Measurements from ENCODE around the gene ARL4A.

ARL4A gene

GRCh38 chr7:12721286-12721830 lies 33.9 kb downstream of the ARL4A start:
- DNase-seq (ENCODE audit: low read depth): no peak
- H3K4me3 ChIP-seq (ENCODE audit: low read depth, low read length): no peak overlapping the region
- TF ChIP-seq CTCF (conservative IDR thresholded peaks at IDR 0.05; ENCODE audit: low read depth, low read length): no peak

- TF ChIP-seq CTCF (conservative IDR thresholded peaks at IDR 0.05; ENCODE audit: low read depth, low read length): no peak
- DNase-seq (ENCODE audit: low read depth): no peak
- no peak overlapping the region for H3K4me3 ChIP-seq (ENCODE audit: low read depth, low read length)
Measured at GRCh38 chr7:12722136-12722535, 34.7 kb downstream of the ARL4A start.

- TF ChIP-seq CTCF (conservative IDR thresholded peaks at IDR 0.05; ENCODE audit: low read depth, low read length): no peak
- no peak for DNase-seq (ENCODE audit: low read depth)
- no peak overlapping the region for H3K4me3 ChIP-seq (ENCODE audit: low read depth, low read length)
Measured at GRCh38 chr7:12722636-12723605, 35.5 kb downstream of the ARL4A start.

GRCh38 chr7:12725575-12726316 lies 38.3 kb downstream of the ARL4A start:
- H3K4me3 ChIP-seq (ENCODE audit: low read depth, low read length): no peak overlapping the region
- no peak for TF ChIP-seq CTCF (conservative IDR thresholded peaks at IDR 0.05; ENCODE audit: low read depth, low read length)
- DNase-seq (ENCODE audit: low read depth): no peak

GRCh38 chr7:12726908-12727307 lies 39.5 kb downstream of the ARL4A start:
- no peak overlapping the region for H3K4me3 ChIP-seq (ENCODE audit: low read depth, low read length)
- no peak for DNase-seq (ENCODE audit: low read depth)
- no peak for TF ChIP-seq CTCF (conservative IDR thresholded peaks at IDR 0.05; ENCODE audit: low read depth, low read length)

GRCh38 chr7:12727455-12728191 lies 40.2 kb downstream of the ARL4A start:
- no peak overlapping the region for H3K4me3 ChIP-seq (ENCODE audit: low read depth, low read length)
- no peak for DNase-seq (ENCODE audit: low read depth)
- TF ChIP-seq CTCF (conservative IDR thresholded peaks at IDR 0.05; ENCODE audit: low read depth, low read length): no peak

All from choroid plexus epithelial cell (primary cell).